ENCODE measurements around the gene UBA52.

The UBA52 gene

DNA sequence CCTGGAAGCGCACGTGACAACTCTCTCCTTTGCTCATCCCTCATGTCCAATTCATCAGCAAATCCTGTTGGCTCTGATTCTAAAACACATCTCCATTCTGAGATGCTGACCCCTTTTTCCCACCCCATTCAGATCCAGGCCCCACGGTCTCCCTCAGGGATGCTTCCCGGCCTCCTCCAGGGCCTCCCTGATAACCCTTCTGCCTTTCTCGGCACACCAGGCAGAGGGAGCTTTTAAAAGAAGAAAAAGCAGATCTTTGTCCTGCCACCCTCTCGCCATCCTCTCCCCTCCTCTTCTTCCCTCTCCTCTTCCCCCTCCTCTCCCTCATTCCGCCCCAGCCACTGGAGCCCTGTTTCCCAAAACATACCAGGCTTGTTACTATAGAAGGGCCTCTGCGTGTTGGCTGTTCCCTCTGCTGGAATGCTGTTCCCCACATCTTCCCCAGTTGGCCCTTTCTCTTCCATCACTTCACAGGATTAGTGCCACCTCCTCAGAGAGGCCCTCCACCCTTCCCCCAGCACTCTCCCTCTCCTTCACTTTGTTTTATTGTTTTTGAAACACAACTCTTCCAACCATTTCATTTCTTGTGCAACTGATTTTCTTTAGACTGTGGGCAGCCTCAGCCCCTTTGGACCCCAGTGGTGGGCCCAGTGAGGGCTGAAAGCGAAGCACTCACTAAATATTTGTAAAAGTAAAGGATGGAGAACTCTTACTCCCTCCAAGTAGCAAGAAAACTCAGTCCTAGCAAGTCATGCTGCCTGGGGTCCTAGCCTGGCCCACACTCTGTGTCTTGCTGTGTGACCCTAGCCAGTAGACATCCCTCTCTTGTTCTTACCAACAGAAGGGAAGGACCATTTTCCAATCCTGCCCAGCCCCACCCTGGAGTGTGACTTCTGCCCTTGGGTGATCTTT lies 37.4 kb downstream of the UBA52 start:
- DNase-seq, result no peak

DNA sequence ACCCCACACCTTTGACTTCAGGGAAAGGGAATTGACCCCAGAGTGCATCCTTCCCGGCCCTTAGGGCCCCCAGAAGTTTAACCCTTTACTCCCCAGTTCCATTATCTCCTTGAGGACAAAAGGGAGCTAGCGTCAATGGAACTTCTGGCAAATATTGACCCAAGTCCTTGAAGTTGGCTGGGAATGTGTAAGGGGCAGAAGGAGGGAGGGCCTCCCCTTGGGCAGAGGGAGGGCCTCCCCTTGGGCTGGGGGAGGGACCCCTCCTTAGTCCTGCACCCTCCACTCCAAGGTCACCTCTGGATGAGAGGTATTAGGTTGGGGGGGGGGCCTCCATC lies 38.0 kb downstream of the UBA52 start:
- no peak for DNase-seq

DNA sequence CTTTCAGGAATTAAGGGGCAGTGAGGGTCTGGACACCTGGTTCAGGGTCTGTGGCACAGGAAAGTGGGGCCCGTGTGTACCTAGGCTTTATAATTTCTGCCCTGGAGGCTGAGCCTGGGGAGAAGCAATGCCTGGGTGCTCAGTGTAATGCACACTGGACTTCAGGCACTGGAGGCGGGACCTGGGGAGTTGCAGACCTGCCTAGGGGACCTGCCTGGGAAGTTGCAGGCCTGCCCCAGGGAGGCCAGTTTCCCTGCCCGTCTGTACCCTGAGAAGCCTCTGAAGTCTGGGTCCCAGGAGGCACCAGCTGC lies 38.5 kb downstream of the UBA52 start:
- DNase-seq, result no peak

DNA sequence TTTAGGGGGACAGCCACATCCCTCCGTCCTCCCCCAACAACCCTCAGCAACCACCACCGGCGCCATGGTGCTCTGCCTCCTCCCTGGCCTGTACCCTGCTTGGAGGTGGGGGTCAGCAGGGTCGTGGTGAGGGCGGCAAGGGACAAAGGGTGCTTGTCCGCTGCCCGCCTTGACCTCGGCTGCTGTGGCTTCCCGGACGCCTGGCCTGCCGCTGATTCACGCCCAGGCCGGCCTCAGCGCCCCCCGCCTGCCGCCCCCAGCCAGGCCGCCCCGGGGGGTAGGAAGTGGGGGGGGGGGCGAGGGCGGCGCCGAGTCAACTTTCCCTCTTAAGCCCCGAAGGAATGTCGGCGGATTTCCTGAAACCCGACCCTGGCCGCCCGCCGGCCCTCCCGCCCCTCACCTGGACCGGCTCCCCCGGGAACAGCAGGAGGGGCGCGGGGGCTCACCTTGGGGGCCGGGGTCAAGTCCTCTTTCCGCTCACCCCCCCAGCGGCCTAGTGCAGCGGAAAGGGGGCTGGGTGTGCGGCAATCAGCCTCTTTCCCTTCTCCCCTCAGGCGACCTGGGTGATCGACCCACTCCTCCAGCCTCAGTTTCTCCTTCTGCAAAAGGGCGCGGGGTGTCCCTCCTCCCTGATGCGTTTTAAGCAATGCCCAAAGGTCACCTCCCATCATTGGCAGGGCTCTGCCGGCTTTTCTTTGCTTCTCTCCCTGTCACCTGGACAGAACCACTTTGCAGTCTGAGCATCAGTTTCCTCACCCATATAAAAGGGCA lies 39.1 kb downstream of the UBA52 start:
- DNase-seq, result no peak

DNA sequence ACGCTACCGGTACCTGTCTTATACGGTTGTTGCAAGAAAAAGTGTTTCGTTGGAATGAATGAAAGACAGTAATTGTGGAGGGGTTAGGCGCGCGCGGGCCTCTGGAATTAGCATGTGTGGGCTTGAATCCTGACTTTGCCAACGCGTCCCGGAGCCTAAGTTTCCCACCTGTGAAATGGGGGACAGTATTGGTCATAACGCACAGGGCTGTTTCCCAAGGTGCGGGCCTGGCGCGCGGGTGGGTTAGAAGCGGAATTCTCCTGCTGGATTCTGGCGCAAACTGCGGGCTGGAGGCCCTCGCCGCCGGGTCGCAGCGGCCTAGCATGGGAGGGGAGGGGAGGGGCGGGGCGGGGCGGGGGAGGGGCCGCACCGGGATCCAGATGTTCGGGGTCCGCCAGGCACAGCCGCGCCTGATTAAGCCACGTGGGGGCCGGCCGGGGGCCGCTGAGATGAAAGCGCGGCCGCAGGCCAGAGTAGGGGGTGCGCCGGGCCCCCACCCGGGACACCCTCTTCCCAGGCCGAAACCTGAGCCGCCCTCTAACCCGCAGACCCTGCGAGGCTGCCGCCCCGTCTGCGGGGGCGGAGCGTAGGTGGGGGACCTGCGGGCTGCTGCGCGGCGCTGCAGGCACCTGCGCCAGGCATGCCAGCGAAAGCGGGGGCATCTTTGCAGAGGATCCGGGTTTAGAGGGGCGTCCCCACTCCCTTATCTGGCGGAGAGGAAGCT lies 39.8 kb downstream of the UBA52 start:
- DNase-seq, result no peak

DNA sequence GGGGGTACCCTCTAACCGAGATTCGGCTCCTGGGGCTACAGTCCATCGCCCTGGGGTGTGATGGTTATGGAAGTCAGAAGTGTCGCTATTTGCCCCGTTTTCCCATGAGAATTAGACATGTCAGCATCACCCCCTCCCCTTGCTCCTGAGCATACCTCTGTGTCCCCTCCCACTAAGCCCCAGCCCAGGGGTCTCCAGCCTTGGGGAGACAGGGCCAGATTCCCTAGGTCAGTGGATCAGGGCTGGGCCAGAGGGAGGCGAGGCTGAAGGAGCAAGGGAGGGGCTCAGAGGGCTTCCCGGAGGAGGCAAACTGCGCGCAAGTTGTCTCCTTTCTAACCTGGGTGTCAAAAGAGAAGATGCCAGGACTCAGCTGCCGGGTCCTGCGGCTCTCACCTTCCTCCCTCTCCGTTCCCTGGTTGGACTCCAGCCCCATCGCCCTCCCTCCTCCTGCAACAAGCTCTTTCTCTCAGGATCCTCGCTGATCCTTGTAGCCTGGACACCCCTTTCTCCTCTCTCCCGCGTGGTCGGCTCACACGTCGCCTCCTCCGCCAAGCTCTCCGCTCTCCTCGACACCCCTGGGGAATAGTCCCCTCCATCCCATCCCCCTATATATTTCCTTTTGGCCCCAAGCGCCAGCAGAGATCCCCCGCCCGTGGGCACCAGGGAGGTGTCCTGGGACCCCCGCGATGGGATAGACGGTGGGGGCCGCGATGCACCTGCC lies 40.6 kb downstream of the UBA52 start:
- DNase-seq, result no peak

DNA sequence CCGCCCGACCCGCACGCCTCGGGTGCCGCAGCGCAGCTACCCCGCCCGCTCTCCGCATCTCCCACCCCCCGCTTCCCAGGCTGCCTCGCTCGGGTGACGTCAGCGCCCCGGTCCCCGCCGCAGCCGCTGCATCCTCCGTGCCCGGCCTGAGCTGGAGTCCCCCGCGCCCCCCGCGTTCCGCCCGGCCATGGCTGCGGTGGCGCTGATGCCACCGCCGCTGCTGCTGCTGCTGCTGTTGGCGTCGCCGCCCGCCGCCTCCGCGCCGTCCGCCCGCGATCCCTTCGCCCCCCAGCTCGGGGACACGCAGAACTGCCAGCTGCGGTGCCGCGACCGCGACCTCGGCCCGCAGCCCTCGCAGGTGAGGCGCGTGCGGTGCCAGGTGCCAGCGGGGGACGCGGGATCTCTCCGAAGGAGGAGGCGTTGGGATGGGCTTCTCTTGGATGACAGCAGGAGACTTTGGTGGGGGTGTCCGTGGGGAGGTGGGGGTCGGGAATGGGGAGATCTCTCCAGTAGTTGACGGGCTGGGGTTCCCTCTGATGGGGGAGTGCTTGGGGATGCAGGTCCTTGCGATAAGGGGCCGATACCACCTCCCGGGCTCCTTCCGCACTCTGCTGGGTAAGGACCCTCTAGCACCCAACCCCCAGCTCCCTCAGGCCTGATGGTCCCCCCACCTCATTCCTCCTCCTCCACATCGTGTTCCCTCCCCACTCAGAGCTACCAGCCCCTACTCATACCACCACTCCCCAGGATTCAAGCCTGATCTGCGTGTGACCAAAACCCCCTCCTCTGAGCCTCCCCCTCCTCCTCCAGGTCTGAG lies 41.3 kb downstream of the UBA52 start, which contains the start of gene TMEM59L:
TSS of gene TMEM59L (plus strand) at position 99 of the 817 bp plus-strand sequence. CDS start at position 188, 89 bp downstream.
- DNase-seq, result no peak

DNA sequence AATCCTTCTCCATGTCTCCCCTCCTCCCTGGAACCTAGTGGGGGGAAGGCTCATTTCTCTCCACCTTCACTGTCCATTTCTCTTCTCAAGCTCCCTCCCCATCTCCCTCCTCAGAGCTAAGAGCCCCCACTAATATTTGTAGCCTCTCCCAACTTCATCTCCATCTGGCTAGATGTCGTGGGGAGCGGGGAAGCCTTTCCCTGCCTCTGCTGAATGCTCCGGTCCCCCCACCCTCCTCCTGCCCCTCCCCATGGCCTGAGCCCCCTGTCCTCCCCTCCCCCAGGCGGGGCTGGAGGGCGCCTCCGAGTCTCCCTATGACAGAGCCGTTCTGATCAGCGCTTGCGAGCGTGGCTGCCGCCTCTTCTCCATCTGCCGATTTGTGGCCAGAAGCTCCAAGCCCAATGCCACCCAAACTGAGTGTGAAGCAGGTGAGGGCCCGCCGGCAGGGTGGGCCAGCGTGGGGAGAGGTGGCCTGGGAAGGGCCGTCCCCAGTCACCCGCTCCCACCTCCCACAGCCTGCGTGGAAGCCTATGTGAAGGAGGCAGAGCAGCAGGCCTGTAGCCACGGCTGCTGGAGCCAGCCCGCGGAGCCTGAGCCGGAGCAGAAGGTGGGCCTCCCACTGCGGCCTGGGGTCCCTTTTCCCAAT lies 42.1 kb downstream of the UBA52 start:
- DNase-seq, result no peak

DNA sequence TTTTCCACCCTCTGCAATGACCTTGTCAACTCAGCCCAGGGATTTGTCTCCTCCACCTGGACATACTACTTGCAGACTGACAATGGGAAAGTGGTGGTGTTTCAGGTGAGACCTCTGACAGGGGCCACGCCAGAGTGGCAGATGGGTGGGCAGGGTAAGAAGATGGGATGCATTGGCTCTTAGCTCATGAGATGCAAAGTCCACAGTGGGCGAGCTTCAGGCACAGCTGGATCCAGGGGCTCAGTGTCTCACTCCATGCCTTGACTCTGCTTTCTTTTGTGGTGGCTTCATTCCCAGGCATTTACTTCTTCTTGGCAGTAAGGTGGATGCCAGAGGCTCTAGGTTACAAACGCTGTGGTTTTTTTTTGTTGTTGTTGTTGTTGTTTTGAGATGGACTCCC lies 44.4 kb downstream of the UBA52 start:
- no peak for DNase-seq

DNA sequence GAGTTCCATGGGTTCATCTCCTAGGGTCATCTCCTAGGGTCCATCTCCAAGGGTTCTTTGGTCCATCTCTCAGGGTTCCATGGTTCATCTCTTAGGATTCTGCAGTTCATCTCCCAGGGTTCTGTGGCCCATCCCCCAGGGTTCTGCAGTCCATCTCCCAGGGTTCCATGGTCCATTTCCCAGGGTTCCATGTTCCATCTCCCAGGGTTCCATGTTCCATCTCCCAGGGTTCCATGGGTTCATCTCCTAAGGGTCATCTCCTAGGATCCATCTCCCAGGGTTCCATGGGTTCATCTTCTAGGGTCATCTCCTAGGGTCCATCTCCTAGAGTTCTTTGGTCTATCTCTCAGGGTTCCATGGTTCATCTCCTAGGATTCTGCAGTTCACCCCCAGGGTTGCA lies 45.9 kb downstream of the UBA52 start:
- no peak for DNase-seq

DNA sequence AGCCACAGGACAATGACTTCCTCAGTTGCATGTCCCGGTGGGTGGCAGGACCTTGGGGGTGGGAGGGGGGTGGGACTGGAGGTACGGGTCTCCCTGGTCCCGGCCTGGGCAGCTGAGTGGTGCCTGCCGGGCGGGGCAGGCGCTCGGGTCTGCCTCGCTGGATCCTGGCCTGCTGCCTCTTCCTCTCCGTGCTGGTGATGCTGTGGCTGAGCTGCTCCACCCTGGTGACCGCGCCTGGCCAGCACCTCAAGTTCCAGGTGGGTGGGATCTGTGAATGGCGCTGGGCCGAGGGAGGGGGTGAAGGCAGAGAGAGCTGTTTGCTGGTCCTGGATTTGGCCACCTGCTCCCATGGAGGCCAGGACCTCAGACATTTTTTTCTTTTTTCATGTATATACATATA lies 46.6 kb downstream of the UBA52 start:
- DNase-seq, result no peak

DNA sequence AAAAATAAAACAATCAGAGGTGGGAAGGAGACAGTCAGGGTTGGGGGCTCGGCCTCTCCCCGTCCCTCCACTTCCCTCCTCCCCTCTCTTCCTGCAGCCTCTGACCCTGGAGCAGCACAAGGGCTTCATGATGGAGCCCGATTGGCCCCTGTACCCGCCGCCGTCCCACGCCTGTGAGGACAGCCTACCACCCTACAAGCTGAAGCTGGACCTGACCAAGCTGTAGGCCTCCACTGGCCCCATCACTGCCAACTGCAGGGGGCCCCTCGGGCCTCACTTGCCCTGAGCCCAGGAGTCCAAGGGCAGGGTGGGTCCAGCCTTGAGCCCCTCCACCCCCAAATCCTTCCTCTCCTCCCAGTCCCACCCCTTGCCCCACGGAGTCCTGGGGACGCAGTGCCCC lies 48.7 kb downstream of the UBA52 start:
- no peak for DNase-seq

DNA sequence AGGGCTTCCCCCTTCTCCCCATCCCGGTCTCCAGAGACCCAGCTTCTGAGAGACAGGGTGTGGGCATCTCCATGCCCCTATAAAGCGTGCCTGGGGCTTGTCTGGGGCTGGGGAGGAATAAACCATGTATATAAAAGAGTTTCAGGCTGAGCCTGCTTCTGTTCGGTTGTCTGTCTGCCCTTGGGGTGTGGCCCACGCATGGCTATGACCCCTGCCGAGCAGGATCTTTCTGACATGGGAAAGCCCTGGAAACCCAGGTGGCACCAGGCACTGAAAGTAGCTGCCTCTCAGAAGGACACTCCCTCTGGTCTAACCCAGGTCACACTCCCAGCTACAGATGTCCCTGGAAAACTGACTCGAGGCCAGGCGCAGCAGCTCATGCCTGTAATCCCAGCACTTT lies 49.2 kb downstream of the UBA52 start:
- no peak for DNase-seq

DNA sequence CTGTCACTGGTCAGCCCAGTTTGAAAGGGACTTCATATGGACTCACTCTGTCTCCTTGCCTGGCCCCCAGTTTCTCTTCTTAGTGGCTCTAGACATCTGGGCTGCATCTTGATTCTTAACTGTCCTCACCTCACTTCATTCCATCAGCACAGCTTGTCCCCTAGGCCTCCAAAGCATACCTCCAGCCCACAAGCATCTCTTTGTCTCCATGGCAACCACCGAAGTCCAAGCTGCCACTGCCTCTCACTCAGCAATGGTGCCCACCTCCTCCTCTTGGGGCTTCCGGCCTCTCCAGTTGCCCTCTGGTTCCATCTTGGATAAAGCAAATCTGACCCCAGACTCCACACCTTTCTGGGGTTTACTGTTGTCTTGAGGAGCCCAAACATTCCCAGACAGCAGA lies 55.2 kb downstream of the UBA52 start:
- no peak for DNase-seq
